AG10803 (cell line): Measurements from ENCODE around the gene LIN28A.

Source experiments
- DNase-seq: peaks from one replicate; pipeline ENCODE4 v3.0.0; 2010; ENCODE audit warnings: low read depth
- H3K4me3 ChIP-seq: 2 replicates; pipeline ENCODE4 v1.5.1; 2011; ENCODE audit warnings: mild to moderate bottlenecking, low read length, control low read depth
- TF ChIP-seq, protein P1 (sequence below): conservative IDR thresholded peaks from 2 replicates; pipeline ENCODE4 v1.5.1; 2011; ENCODE audit warnings: mild to moderate bottlenecking, low read length, control low read depth, inconsistent platforms

LIN28A gene

DNA sequence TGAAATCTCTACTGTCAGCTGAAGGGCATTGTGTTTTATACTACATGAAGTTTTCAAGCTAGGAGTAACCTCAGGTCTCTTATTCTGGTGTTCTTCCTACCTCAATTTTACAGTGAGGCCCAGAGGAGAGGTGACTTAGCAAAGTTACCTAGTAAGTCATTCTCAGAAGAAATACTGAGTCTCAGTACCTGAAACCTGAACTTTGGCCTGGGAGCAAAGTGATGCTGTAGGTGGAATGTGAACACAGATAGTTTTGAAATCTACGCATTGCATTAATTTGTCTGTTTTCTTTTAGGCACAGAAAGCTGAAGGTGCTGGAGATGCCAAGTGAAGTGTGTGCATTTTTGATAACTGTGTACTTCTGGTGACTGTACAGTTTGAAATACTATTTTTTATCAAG is 64.2 kb downstream of the LIN28A start:
- DNase-seq: no peak
- TF ChIP-seq, protein P1, sequence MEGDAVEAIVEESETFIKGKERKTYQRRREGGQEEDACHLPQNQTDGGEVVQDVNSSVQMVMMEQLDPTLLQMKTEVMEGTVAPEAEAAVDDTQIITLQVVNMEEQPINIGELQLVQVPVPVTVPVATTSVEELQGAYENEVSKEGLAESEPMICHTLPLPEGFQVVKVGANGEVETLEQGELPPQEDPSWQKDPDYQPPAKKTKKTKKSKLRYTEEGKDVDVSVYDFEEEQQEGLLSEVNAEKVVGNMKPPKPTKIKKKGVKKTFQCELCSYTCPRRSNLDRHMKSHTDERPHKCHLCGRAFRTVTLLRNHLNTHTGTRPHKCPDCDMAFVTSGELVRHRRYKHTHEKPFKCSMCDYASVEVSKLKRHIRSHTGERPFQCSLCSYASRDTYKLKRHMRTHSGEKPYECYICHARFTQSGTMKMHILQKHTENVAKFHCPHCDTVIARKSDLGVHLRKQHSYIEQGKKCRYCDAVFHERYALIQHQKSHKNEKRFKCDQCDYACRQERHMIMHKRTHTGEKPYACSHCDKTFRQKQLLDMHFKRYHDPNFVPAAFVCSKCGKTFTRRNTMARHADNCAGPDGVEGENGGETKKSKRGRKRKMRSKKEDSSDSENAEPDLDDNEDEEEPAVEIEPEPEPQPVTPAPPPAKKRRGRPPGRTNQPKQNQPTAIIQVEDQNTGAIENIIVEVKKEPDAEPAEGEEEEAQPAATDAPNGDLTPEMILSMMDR: no peak
- no peak overlapping the region for H3K4me3 ChIP-seq

DNA sequence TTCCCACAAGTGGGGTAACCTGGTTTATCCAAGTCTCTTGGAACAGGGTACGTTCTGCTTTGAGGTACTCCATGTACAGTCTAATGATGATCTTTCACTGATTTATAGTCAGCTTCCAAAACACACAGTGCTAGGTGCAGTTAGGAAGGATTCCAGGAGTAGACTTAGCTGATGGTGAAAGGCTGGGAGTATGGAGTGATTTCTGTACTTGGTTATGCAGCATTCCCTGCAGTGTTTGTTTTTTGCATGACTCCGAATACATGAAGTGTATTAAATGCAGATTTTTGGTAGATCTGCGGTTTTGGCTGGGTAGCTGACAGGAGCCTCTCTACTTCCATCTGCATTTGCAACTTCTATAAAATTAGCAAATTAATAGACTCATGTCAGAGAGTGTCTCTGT is 65.4 kb downstream of the LIN28A start:
- TF ChIP-seq, protein P1: no peak
- no peak overlapping the region for H3K4me3 ChIP-seq
- no peak for DNase-seq

DNA sequence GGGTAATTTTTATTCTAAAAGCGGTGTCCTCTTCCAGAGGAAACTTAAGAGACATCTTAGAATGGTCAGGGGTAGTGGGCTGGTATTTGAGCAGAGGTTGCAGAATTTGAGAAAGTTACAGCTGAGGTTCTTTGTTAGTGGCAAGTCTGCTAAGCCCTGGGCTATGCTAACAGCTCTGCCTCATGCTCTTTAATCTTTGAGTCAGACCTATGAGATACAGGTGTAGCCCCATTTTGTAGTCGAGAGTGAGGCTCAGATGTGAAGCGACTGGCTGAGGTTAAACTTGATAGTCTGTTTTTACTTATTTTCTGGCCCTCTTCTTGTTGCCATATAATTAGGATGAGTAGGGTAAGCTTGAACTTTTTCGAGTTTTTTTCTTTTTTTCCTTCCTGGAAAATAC is 66.3 kb downstream of the LIN28A start:
- DNase-seq: no peak
- H3K4me3 ChIP-seq: no peak overlapping the region
- TF ChIP-seq, protein P1: no peak

DNA sequence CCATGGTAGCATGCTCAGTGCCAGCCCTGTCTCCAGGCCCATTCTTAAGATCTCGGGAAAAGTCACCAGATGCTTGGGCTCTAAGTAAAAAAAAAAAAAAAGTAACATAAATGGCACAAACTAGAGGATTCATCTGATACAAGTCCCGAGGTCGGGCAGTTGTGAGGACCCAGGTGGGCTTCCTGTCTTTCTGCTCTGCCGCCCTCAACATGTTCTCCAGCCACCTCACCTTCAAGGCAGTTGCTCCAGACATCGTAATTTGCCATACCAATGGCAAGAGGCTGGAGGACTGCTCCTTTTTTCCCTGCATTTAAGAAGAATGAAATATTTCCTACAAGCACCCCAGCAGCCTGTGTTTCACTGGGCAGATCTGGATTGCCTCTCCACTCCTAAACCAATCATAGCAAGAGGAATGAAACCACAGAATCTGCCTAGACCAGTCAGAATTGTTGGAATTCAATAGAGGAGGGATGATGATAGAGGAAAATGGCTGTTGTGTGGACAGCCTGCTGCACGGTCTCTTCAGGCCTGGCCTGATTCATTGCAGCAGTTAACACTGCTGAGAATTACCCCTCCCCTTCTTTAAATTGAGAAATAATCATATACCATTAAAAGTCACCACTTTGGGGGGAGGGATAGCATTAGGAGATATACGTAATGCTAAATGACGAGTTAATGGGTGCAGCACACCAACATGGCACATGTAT is 67.0 kb downstream of the LIN28A start:
- TF ChIP-seq, protein P1: no peak
- no peak overlapping the region for H3K4me3 ChIP-seq
- no peak for DNase-seq

DNA sequence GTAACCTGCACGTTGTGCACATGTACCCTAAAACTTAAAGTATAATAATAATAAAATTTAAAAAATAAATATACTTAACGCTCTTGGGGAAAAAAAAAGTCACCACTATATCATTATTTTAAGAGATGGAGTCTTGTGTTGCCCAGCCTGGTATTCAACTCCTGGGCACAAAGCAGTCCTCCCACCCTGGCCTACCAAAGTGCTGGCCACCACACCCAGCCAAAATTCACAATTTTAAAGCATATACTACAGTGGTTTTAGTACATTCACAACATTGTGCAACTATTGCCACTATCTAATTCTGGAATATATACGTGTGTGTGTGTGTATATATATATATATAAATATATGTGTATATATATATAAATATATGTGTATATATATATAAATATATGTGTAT is 67.5 kb downstream of the LIN28A start:
- no peak for DNase-seq
- H3K4me3 ChIP-seq: no peak overlapping the region
- TF ChIP-seq, protein P1: no peak

DNA sequence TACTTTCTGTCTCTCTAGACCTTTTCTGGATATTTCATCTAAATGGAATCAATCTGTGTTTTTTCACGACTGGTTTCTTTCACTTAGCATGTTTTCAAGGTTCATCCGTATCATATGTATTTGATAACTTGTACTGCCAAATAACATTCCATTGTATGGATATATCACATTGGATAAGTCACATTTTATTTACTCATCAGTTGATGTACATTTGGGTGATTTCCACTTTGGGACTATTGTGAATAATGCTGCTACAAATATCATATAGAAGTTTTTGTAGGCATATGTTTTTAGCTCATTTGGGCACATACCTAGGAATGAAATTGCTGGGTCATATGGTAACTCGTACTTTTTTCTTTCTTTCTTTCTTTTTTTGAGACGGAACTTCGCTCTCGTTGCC is 68.4 kb downstream of the LIN28A start:
- no peak for DNase-seq
- TF ChIP-seq, protein P1: no peak
- no peak overlapping the region for H3K4me3 ChIP-seq
